NCI-H526 treated with DMSO at 0.1 percent for 48 hours (cell line): ENCODE measurements around the gene RET.

Experiments used
- DNase-seq: peaks from one replicate; lab custom pipeline; 2025; lab: John Stamatoyannopoulos, UW

Gene RET

GRCh38 chr10:43062402-43063160, 14.3 kb upstream of the RET start:
- DNase-seq = no peak

- no peak for DNase-seq
Observed at GRCh38 chr10:43064331-43065075, 12.4 kb upstream of the RET start.

GRCh38 chr10:43065234-43065633, 11.6 kb upstream of the RET start:
- DNase-seq = no peak

- no peak for DNase-seq
Observed at GRCh38 chr10:43065761-43066160, 11.1 kb upstream of the RET start.

GRCh38 chr10:43066481-43066880, 10.4 kb upstream of the RET start:
- DNase-seq = no peak

- no peak for DNase-seq
Observed at GRCh38 chr10:43067391-43068135, 9.3 kb upstream of the RET start.

- no peak for DNase-seq
Observed at GRCh38 chr10:43068136-43068395, 8.8 kb upstream of the RET start.

- DNase-seq = no peak
Observed at GRCh38 chr10:43068471-43069210, 8.2 kb upstream of the RET start.

GRCh38 chr10:43069211-43069515, 7.7 kb upstream of the RET start:
- DNase-seq = no peak

- no peak for DNase-seq
Observed at GRCh38 chr10:43069579-43069978, 7.3 kb upstream of the RET start.

GRCh38 chr10:43070121-43071085, 6.5 kb upstream of the RET start:
- no peak for DNase-seq

GRCh38 chr10:43071865-43072650, 4.8 kb upstream of the RET start:
- DNase-seq = no peak

- DNase-seq = no peak
Observed at GRCh38 chr10:43073191-43073590, 3.7 kb upstream of the RET start.

GRCh38 chr10:43073721-43074120, 3.1 kb upstream of the RET start:
- DNase-seq = no peak

- DNase-seq = no peak
Observed at GRCh38 chr10:43074409-43074808, 2.5 kb upstream of the RET start.

- DNase-seq = no peak
Observed at GRCh38 chr10:43074827-43075611, 1.9 kb upstream of the RET start.

- DNase-seq = no peak
Observed at GRCh38 chr10:43075612-43076003, 1.3 kb upstream of the RET start.

GRCh38 chr10:43076311-43076875, 476 bp upstream of the RET start:
- DNase-seq = no peak

- no peak for DNase-seq
Observed at GRCh38 chr10:43077421-43078171, 727 bp downstream of the RET start.
